ENCODE results near the gene ARHGAP18. TPM values are rescaled to one million over a fixed set of nuclear protein-coding genes. Genes with fewer than 3 reads are reported as not detected.

ARHGAP18 gene
- total and polyA plus RNA-seq, 8 donors: 8.2 to 41.0 (median 27.2) TPM

GRCh38 chr6:129675669-129676472, 34.1 kb downstream of the ARHGAP18 start:
- Histone ChIP-seq H3K36me3 (no peaks in the 10 kb centered on the region), H3K4me3 (no peak overlapping the region), H3K27ac (no peak overlapping the region), H3K9me3 (no peaks in the 10 kb centered on the region), H3K27me3 (no peaks in the 10 kb centered on the region), H3K4me1 (peaks cover 41 to 62% (median 60%) of the 10 kb centered on the region in 3 donors)
- ATAC-seq (no peak), DNase-seq (no peak), FAIRE-seq (no peak)
- no peak for TF ChIP-seq CTCF (IDR thresholded peaks at IDR 0.05)
- intact Hi-C loops (cut with DNase I): no loop called here
- 87 to 94% methylated on average over 5 of the region's 5 CpGs for WGBS, 2 donors

- Histone ChIP-seq H3K4me1 (peaks cover 34 to 55% (median 43%) of the 10 kb centered on the region in 3 donors), H3K9me3 (no peaks in the 10 kb centered on the region), H3K4me3 (no peak overlapping the region), H3K27me3 (no peaks in the 10 kb centered on the region), H3K27ac (peak overlapping the region in 3 of 4 donors; percentile 1 to 75 (median 68)), H3K36me3 (no peaks in the 10 kb centered on the region)
- ATAC-seq (no peak), FAIRE-seq (no peak), DNase-seq (no peak)
- TF ChIP-seq CTCF (IDR thresholded peaks at IDR 0.05): no peak
- intact Hi-C loops (cut with DNase I): no loop called here
Observed at GRCh38 chr6:129673748-129674147, 36.2 kb downstream of the ARHGAP18 start.

DNA sequence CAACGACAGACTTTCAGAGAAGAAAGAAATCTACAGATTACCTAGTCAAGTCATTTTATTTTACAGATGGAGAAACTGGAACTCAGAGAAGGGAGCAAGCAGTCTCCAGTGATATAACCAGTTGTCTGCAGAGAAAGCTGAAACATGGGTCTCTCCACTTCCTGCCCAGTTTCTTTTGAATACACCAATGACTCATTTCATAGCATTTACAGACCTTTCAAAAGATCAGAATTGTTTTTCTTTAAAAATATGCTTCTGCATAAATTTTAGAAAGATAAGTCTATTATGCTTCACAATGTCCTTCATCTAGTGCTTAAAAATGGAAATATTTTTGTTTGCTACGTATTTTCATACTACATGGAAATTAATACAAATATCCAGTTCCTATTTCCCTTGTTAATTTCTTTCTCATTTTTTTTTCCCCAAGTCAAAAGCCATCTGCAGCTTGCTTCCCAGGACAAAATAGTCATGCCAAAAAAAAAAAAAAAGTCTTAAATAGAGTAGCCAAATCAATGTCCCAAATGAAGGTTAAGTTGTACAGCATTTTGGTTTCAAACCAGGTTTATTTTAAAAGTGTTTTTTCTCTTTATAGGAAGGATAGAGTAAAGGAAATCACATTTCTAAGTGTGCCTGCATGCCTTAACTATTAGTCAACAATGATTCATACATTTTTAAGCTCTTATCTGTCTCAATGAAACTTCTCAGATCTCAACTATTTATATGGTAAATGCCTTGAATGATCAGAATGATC, 36.9 kb downstream of the ARHGAP18 start:
- Histone ChIP-seq H3K27me3 (no peaks in the 10 kb centered on the region), H3K4me3 (no peak overlapping the region), H3K4me1 (peaks cover 27 to 48% (median 36%) of the 10 kb centered on the region in 3 donors), H3K27ac (peak overlapping the region in 3 of 4 donors; percentile 1 to 75 (median 68)), H3K9me3 (no peaks in the 10 kb centered on the region), H3K36me3 (no peaks in the 10 kb centered on the region)
- DNase-seq (no peak), ATAC-seq (peak; percentile 46 to 78 (median 60)), FAIRE-seq (no peak)
- no peak for TF ChIP-seq CTCF (IDR thresholded peaks at IDR 0.05)
- intact Hi-C loops (cut with DNase I): no loop called here
- WGBS, 2 donors: 37 to 51% methylated on average over 2 of the region's 2 CpGs

- no peak overlapping the region for H3K4me3 ChIP-seq
- H3K4me1 ChIP-seq: peaks cover 19 to 47% (median 36%) of the 10 kb centered on the region in 3 donors
- peak overlapping the region in 2 of 4 donors; percentile 68 to 75 for H3K27ac ChIP-seq
- TF ChIP-seq CTCF (IDR thresholded peaks at IDR 0.05): no peak
- FAIRE-seq (no peak), ATAC-seq (peak in 2 of 4 donors; percentile 21 to 43), DNase-seq (no peak)
- H3K36me3 ChIP-seq: no peaks in the 10 kb centered on the region
- H3K9me3 ChIP-seq: no peaks in the 10 kb centered on the region
- 63 to 71% methylated on average over 2 of the region's 2 CpGs for WGBS, 2 donors
- H3K27me3 ChIP-seq: no peaks in the 10 kb centered on the region
- intact Hi-C loops (cut with DNase I): no loop called here
Observed at GRCh38 chr6:129672341-129672682, 37.7 kb downstream of the ARHGAP18 start.
